ENCODE measurements around the gene SHISA4.

GRCh38 chr1:201891451-201892045, 2.9 kb downstream of the SHISA4 start:
- TF ChIP-seq CTCF (IDR thresholded peaks at IDR 0.05; ENCODE audit: extremely low read depth in 1 of 2, insufficient read depth in 1 of 2, low read depth in 1 of 2, low read length in 2 of 2) (no peak), POLR2AphosphoS5 (IDR thresholded peaks at IDR 0.05; ENCODE audit: insufficient read depth, low read depth, low read length) (no peak), FOS (IDR thresholded peaks at IDR 0.05; ENCODE audit: borderline replicate concordance, insufficient read depth, low read length) (no peak), MAX (IDR thresholded peaks at IDR 0.05; ENCODE audit: insufficient read depth, insufficient read length) (no peak), POLR2A (IDR thresholded peaks at IDR 0.05; ENCODE audit: low read depth, low read length) (no peak), EZH2 (IDR thresholded peaks at IDR 0.05; ENCODE audit: borderline replicate concordance, low read depth, low read length, severe bottlenecking) (no peak), JUN (IDR thresholded peaks at IDR 0.05; ENCODE audit: borderline replicate concordance, insufficient read depth, insufficient read length, low read depth) (no peak), GATA2 (IDR thresholded peaks at IDR 0.05; ENCODE audit: insufficient read depth, insufficient read length, low read depth, low read length) (no peak), MYC (IDR thresholded peaks at IDR 0.05; ENCODE audit: low read depth, low read length) (no peak)
